H1 (cell line): Measurements from ENCODE around the gene MT1B. TPM values are rescaled to one million over a fixed set of nuclear protein-coding genes. Genes with fewer than 3 reads are reported as not detected.

Experiments
- ATF2 ChIP-seq: IDR thresholded peaks from 2 replicates; pipeline ENCODE4 v1.6.1; 2012; ENCODE audit warnings: low read length, inconsistent platforms
- BRCA1 ChIP-seq: IDR thresholded peaks from 2 replicates; pipeline ENCODE4 v1.6.1; 2012; ENCODE audit warnings: low read depth, low read length, improper control_type of control experiment
- CBX8 ChIP-seq: fragments of 300-800, 300-1000 bp; sonication (generic); IDR thresholded peaks from 2 replicates; pipeline ENCODE4 v1.7.1; 2016; ENCODE audit warnings: low read depth, low read length, borderline replicate concordance
- CEBPB ChIP-seq: IDR thresholded peaks from 2 replicates; pipeline ENCODE4 v1.6.1; 2012; ENCODE audit warnings: low read depth, low read length
- CHD2 ChIP-seq: IDR thresholded peaks from 2 replicates; pipeline ENCODE4 v1.6.1; 2012; ENCODE audit warnings: low read length, improper control_type of control experiment
- CREB1 ChIP-seq: IDR thresholded peaks from 2 replicates; pipeline ENCODE4 v1.6.1; 2012; ENCODE audit warnings: inconsistent platforms
- EZH2 ChIP-seq: fragments of 200-600 bp; sonication (generic); IDR thresholded peaks from 2 replicates; pipeline ENCODE4 v1.7.1; 2012; ENCODE audit warnings: low read depth, mild to moderate bottlenecking, moderate library complexity, low read length, inconsistent platforms; ENCODE audit not compliant: severe bottlenecking
- GTF2F1 ChIP-seq: IDR thresholded peaks from 2 replicates; pipeline ENCODE4 v1.6.1; 2012; ENCODE audit warnings: low read depth, low read length, improper control_type of control experiment, borderline replicate concordance
- HDAC2 ChIP-seq, 2 experiments: fragments of 300-600 bp in 1 of 2; sonication (generic) in 1 of 2; IDR thresholded peaks; 2 replicates each; pipeline ENCODE4 v1.6.1; 2011 to 2012; ENCODE audit warnings: low read depth in 2 of 2, low read length in 2 of 2, mild to moderate bottlenecking in 2 of 2, moderate library complexity in 2 of 2, borderline replicate concordance in 1 of 2, inconsistent platforms in 1 of 2
- HDAC6 ChIP-seq: IDR thresholded peaks from one replicate; pipeline ENCODE4 v1.7.1; 2012; ENCODE audit warnings: low read depth, mild to moderate bottlenecking, inconsistent platforms, low read length, moderate library complexity
- JUND ChIP-seq: IDR thresholded peaks from 2 replicates; pipeline ENCODE4 v1.6.1; 2011; ENCODE audit warnings: mild to moderate bottlenecking, improper control_type of control experiment, low read length
- KDM1A ChIP-seq: fragments of 200-600, 300-600 bp; sonication (generic); IDR thresholded peaks from 2 replicates; pipeline ENCODE4 v1.7.1; 2016; ENCODE audit warnings: mild to moderate bottlenecking, low read length, borderline replicate concordance
- NANOG ChIP-seq: IDR thresholded peaks from 2 replicates; pipeline ENCODE4 v1.6.1; 2011; ENCODE audit warnings: low read length, low read depth, mild to moderate bottlenecking, inconsistent platforms; ENCODE audit not compliant: insufficient read depth, poor library complexity, severe bottlenecking
- SIN3A ChIP-seq, 2 experiments: IDR thresholded peaks in 1 of 2; conservative IDR thresholded peaks in 1 of 2; 2 replicates each; pipeline ENCODE4 v1.6.1; 2011 to 2012; ENCODE audit warnings: low read length in 2 of 2, improper control_type of control experiment in 1 of 2, low read depth in 1 of 2, mild to moderate bottlenecking in 1 of 2
- SIX5 ChIP-seq: IDR thresholded peaks from 2 replicates; pipeline ENCODE4 v1.6.1; 2011; ENCODE audit warnings: mild to moderate bottlenecking, low read depth, low read length
- SP4 ChIP-seq: IDR thresholded peaks from 2 replicates; pipeline ENCODE4 v1.6.1; 2012; ENCODE audit warnings: low read length, inconsistent platforms
- SUZ12 ChIP-seq: fragments of 200-600 bp; sonication (generic); IDR thresholded peaks from 2 replicates; pipeline ENCODE4 v1.6.1; 2012; ENCODE audit warnings: mild to moderate bottlenecking, inconsistent platforms, low read length, moderate library complexity, mixed read lengths
- TAF1 ChIP-seq: IDR thresholded peaks from 2 replicates; pipeline ENCODE4 v1.6.1; 2011; ENCODE audit warnings: mild to moderate bottlenecking, low read depth, low read length
- TBP ChIP-seq: IDR thresholded peaks from 2 replicates; pipeline ENCODE4 v1.6.1; 2011; ENCODE audit warnings: low read depth, low read length, improper control_type of control experiment
- YY1 ChIP-seq: IDR thresholded peaks from 2 replicates; pipeline ENCODE4 v1.6.1; 2011; ENCODE audit warnings: low read depth, mild to moderate bottlenecking, low read length
- polyA plus RNA-seq, 7 experiments: library from polyadenylated mRNA; depleted of rRNA in 3 of 7; stranded (reverse) in 5 of 7; unstranded in 2 of 7; fragments of >200 nt in 5 of 7; fragments of 200-250 nt in 2 of 7; gene quantifications; 1 replicate in 5 of 7; 2 replicates in 1 of 7; 4 replicates in 1 of 7; pipeline versions ENCODE4 v1.2.1 to v1.2.3, GENCODE V29; 2011 to 2013; ENCODE audit warnings: missing spikeins in 2 of 7, mixed read lengths in 2 of 7
- total RNA-seq: library from RNA; stranded (reverse); fragmentation: NEBNext Ultra II Directional; extraction: Animal tissue kit (Norgen Biotek cat#: 25700); gene quantifications from 2 replicates; pipeline ENCODE4 v1.2.1, GENCODE V29; 2021

MT1B gene
- total and polyA plus RNA-seq, 2 of the 8 experiments (the other 6 are each of a cell fraction or from before 2014, with no cell fraction given): not detected

GRCh38 chr16:56667581-56668571 is 16.2 kb downstream of the MT1B start, which contains the start of gene MT1G (continued):
- TF ChIP-seq CHD2 (no peak), BRCA1 (no peak), HDAC2 (IDR thresholded peaks at IDR 0.05; ENCODE audit: borderline replicate concordance in 1 of 2, low read depth in 2 of 2, low read length in 2 of 2) (no peak), CEBPB (no peak), KDM1A (no peak), SIX5 (no peak), CBX8 (no peak), SUZ12 (peak; percentile 73), SP4 (no peak), JUND (no peak), GTF2F1 (no peak), TBP (peak; percentile 80), SIN3A (conservative IDR thresholded peaks at IDR 0.05 in 1 of 2, IDR thresholded peaks at IDR 0.05 in 1 of 2; ENCODE audit: low read depth in 1 of 2, low read length in 2 of 2) (no peak), YY1 (no peak), HDAC6 (no peak), CREB1 (no peak), NANOG (no peak), TAF1 (no peak), ATF2 (no peak), EZH2 (peak; percentile 66)
